ENCODE results near the gene ECE2. TPM values are rescaled to one million over a fixed set of nuclear protein-coding genes. Genes with fewer than 3 reads are reported as not detected.

The ECE2 gene
- polyA plus RNA-seq, 1 donor from 2014 or later, result 0.22 TPM

DNA sequence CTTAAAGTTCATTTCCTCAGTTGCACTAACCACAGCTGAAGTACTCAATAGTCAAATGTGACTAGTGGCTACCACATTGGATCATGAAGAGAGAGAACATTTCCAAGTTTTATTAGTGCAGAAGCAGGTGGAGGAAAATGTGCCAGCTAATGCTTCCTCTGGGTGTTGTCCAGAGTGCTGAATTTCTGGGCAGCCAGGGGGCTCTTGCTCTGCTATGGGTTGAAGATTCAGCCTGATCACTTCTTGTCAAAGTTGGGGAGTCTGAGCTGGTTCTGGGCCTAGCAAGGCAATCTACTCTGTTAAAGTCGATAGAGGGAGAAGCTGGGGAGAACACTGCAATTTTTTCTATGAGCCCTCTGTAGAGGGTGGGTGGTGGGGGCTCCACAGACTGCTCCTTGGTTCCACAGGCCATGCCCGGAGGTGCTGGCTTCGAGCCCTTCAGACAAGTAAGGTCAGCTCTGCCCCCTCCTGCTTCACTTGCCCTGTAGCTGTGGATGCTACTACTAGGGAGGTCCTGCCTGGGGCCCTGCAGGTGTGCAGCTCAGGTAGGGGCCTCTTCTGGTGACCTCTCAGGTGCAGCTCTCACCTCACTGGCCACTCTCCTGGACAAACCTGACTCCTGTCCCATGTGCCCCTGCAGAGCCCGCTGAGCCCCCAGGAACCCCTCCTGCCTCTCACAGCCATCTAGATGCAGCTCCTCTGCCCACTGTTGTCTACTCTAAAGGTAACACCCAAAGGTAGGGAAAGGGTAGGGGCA, 35.3 kb upstream of the ECE2 start:
- H3K36me3 ChIP-seq (ENCODE audit: insufficient read depth, low read length), result no peaks in the 10 kb centered on the region
- H3K27me3 ChIP-seq (ENCODE audit: insufficient read depth, low read depth, low read length), result no peaks in the 10 kb centered on the region
- H2AFZ ChIP-seq (ENCODE audit: low read depth, low read length), result no peak overlapping the region
- H3K4me2 ChIP-seq (ENCODE audit: low read length), result no peak overlapping the region
- no peak for TF ChIP-seq POLR2AphosphoS5 (IDR thresholded peaks at IDR 0.05)
- TF ChIP-seq MXI1 (conservative IDR thresholded peaks at IDR 0.05; ENCODE audit: poor library complexity, severe bottlenecking), result no peak
- TF ChIP-seq SMC3 (conservative IDR thresholded peaks at IDR 0.05; ENCODE audit: poor library complexity), result no peak
- TF ChIP-seq TAF1 (IDR thresholded peaks at IDR 0.05; ENCODE audit: low read depth), result no peak
- TF ChIP-seq, protein P1, sequence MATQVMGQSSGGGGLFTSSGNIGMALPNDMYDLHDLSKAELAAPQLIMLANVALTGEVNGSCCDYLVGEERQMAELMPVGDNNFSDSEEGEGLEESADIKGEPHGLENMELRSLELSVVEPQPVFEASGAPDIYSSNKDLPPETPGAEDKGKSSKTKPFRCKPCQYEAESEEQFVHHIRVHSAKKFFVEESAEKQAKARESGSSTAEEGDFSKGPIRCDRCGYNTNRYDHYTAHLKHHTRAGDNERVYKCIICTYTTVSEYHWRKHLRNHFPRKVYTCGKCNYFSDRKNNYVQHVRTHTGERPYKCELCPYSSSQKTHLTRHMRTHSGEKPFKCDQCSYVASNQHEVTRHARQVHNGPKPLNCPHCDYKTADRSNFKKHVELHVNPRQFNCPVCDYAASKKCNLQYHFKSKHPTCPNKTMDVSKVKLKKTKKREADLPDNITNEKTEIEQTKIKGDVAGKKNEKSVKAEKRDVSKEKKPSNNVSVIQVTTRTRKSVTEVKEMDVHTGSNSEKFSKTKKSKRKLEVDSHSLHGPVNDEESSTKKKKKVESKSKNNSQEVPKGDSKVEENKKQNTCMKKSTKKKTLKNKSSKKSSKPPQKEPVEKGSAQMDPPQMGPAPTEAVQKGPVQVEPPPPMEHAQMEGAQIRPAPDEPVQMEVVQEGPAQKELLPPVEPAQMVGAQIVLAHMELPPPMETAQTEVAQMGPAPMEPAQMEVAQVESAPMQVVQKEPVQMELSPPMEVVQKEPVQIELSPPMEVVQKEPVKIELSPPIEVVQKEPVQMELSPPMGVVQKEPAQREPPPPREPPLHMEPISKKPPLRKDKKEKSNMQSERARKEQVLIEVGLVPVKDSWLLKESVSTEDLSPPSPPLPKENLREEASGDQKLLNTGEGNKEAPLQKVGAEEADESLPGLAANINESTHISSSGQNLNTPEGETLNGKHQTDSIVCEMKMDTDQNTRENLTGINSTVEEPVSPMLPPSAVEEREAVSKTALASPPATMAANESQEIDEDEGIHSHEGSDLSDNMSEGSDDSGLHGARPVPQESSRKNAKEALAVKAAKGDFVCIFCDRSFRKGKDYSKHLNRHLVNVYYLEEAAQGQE (IDR thresholded peaks at IDR 0.05; ENCODE audit: borderline replicate concordance), result no peak
- TF ChIP-seq EZH2 (IDR thresholded peaks at IDR 0.05; ENCODE audit: borderline replicate concordance, insufficient read depth, low read length, poor library complexity, severe bottlenecking), result no peak
- no peak for TF ChIP-seq EP300 (conservative IDR thresholded peaks at IDR 0.05; ENCODE audit: poor library complexity, severe bottlenecking)
- no peak for TF ChIP-seq RAD21 (conservative IDR thresholded peaks at IDR 0.05)
- TF ChIP-seq, protein P2, sequence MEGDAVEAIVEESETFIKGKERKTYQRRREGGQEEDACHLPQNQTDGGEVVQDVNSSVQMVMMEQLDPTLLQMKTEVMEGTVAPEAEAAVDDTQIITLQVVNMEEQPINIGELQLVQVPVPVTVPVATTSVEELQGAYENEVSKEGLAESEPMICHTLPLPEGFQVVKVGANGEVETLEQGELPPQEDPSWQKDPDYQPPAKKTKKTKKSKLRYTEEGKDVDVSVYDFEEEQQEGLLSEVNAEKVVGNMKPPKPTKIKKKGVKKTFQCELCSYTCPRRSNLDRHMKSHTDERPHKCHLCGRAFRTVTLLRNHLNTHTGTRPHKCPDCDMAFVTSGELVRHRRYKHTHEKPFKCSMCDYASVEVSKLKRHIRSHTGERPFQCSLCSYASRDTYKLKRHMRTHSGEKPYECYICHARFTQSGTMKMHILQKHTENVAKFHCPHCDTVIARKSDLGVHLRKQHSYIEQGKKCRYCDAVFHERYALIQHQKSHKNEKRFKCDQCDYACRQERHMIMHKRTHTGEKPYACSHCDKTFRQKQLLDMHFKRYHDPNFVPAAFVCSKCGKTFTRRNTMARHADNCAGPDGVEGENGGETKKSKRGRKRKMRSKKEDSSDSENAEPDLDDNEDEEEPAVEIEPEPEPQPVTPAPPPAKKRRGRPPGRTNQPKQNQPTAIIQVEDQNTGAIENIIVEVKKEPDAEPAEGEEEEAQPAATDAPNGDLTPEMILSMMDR (IDR thresholded peaks at IDR 0.05; ENCODE audit: poor library complexity, severe bottlenecking), result no peak
- no peaks in the 10 kb centered on the region for H3K9me2 ChIP-seq (ENCODE audit: insufficient read depth, low read length)
- H3K4me3 ChIP-seq (ENCODE audit: low read length), result no peak overlapping the region
- H3K79me2 ChIP-seq (replicated peaks; ENCODE audit: insufficient read depth, low read length), result no peaks in the 10 kb centered on the region
- no peaks in the 10 kb centered on the region for H3F3A ChIP-seq (ENCODE audit: insufficient read depth, low read length, poor library complexity, severe bottlenecking)
- H4K20me1 ChIP-seq (ENCODE audit: insufficient read depth), result no peaks in the 10 kb centered on the region
- no peaks in the 10 kb centered on the region for H3K9me3 ChIP-seq (ENCODE audit: low read length)
- H3K27ac ChIP-seq (ENCODE audit: low read length), result no peak overlapping the region
- no peak overlapping the region for H3K9ac ChIP-seq (ENCODE audit: low read length)

- TF ChIP-seq TAF1 (IDR thresholded peaks at IDR 0.05; ENCODE audit: low read depth), result no peak
- TF ChIP-seq EP300 (conservative IDR thresholded peaks at IDR 0.05; ENCODE audit: poor library complexity, severe bottlenecking), result no peak
- no peak for TF ChIP-seq SMC3 (conservative IDR thresholded peaks at IDR 0.05; ENCODE audit: poor library complexity)
- TF ChIP-seq MXI1 (conservative IDR thresholded peaks at IDR 0.05; ENCODE audit: poor library complexity, severe bottlenecking), result no peak
- TF ChIP-seq, protein P1 (IDR thresholded peaks at IDR 0.05; ENCODE audit: borderline replicate concordance), result no peak
- no peak for TF ChIP-seq POLR2AphosphoS5 (IDR thresholded peaks at IDR 0.05)
- TF ChIP-seq RAD21 (conservative IDR thresholded peaks at IDR 0.05), result no peak
- TF ChIP-seq EZH2 (IDR thresholded peaks at IDR 0.05; ENCODE audit: borderline replicate concordance, insufficient read depth, low read length, poor library complexity, severe bottlenecking), result no peak
- TF ChIP-seq, protein P2 (IDR thresholded peaks at IDR 0.05; ENCODE audit: poor library complexity, severe bottlenecking), result no peak
- Histone ChIP-seq H3K9me2 (ENCODE audit: insufficient read depth, low read length) (no peaks in the 10 kb centered on the region), H3K4me2 (ENCODE audit: low read length) (no peak overlapping the region), H3K4me3 (ENCODE audit: low read length) (no peak overlapping the region), H3K27me3 (ENCODE audit: insufficient read depth, low read depth, low read length) (no peaks in the 10 kb centered on the region), H3K9me3 (ENCODE audit: low read length) (no peaks in the 10 kb centered on the region), H3K36me3 (ENCODE audit: insufficient read depth, low read length) (no peaks in the 10 kb centered on the region), H3K79me2 (replicated peaks; ENCODE audit: insufficient read depth, low read length) (no peaks in the 10 kb centered on the region), H4K20me1 (ENCODE audit: insufficient read depth) (no peaks in the 10 kb centered on the region), H3F3A (ENCODE audit: insufficient read depth, low read length, poor library complexity, severe bottlenecking) (no peaks in the 10 kb centered on the region), H3K9ac (ENCODE audit: low read length) (no peak overlapping the region), H3K27ac (ENCODE audit: low read length) (no peak overlapping the region), H2AFZ (ENCODE audit: low read depth, low read length) (no peak overlapping the region)
Measured at GRCh38 chr3:184241141-184241446, 34.7 kb upstream of the ECE2 start.
